ENCODE measurements around the gene TFF2.

DNA sequence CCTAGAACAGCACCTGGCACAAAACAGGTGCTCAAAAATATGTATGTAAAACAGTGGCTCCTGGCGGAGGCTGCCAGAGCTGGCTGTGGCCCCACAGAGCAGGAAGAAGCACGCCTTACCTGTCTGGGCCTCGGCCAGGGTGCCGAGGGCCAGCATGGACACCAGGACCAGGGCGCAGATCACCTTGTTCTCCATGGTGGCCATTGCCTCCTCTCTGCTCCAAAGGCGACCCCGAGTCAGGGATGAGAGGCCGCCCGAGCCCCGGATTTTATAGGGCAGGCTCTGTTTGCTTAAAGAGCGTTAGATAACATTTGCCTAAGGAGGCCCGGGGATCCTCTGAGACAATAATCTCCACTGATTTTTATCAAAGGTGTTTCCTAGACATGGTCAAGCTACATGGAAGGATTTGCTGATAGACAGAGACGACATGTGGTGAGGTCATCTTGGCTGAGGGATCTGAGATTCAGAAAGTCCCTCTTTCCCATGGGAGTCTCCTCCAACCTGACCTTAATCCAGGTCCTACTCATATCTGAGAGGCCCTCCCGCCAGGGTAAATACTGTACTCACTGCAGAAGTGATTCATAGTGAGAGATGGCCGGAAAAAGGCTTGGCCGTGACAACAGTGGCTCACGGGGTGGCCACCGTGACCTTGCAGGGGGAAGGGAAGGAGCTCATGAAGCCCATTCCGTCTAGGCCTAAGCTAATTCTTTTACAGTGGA lies 15.7 kb upstream of the TFF2 start, which contains the start of gene TFF1:
- TF ChIP-seq CTCF (conservative IDR thresholded peaks at IDR 0.05; ENCODE audit: low read depth, low read length) (no peak), MAFK (IDR thresholded peaks at IDR 0.05; ENCODE audit: low read depth, low read length) (no peak), CEBPB (IDR thresholded peaks at IDR 0.05; ENCODE audit: low read depth, low read length) (no peak), RCOR1 (IDR thresholded peaks at IDR 0.05; ENCODE audit: insufficient replicate concordance, low read length) (no peak), RFX5 (IDR thresholded peaks at IDR 0.05; ENCODE audit: low read depth, low read length) (no peak), ELK1 (IDR thresholded peaks at IDR 0.05; ENCODE audit: borderline replicate concordance, low read depth, low read length) (no peak), POLR2A (IDR thresholded peaks at IDR 0.05; ENCODE audit: low read depth, low read length) (no peak)
